NCI-H446 treated with DMSO at 0.1 percent for 48 hours (cell line): ENCODE results near the gene DDX19B.
"Not testable (repeated sequence)": the region's sequence is repeated elsewhere in the genome, so short reads cannot be mapped to it uniquely, and the experiment has no call there.

ENCODE experiments used
- DNase-seq: peaks from one replicate; lab custom pipeline; 2025; lab: John Stamatoyannopoulos, UW

Gene DDX19B

DNA sequence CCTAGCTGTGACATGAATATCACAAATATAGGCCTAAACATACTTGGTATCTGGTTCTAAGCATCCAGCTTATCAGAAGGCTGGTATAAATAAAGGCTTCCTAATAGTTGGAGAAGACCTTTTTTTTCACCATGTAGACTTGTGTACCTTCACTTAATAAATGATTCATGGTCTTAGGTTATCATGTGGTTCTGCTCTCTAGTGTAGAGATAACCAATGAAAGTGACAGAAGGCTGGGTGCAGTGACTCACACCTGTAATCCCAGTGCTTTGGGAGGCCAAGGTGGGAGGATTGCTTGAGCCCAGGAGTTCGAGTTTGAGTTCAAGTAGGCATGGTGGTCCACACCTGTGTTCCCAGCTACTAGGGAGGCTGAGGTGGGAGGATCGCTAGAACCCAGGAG is 50.8 kb downstream of the DDX19B start:
- no peak for DNase-seq

DNA sequence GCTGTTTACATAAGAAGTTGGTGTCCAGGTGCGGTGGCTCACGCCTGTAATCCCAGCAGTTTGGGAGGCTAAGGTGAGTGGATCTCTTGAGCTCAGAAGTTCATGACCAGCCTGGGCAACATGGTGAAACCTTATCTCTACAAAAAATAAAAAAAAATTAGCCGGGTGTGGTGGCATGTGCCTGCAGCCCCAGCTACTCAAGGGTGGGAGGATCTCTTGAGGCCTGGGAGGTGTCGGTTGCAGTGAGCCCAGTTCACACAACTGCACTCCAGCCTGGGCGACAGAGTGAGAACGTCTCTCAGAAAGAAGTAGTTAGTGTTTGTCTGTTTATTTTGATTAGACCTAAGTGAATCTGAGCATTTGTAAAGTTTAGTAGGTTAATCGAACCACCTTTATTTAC is 60.6 kb downstream of the DDX19B start:
- no peak for DNase-seq

DNA sequence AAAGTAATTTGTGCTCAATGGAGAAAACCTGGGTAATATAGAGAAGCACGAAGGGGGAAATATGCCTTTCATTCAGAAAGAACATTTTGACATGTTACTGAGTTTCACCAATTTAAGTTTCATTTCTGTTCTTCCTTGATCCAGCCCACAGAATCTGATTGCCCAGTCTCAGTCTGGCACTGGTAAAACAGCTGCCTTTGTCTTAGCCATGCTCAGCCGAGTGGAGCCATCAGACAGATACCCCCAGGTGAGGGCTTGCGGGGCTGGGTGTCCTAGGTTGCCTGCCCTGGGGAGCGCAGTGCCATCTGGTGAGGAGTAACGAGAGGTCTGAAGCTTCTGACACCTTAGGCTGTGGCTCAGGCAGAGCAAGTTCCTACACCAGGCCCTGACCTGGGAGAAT is 65.4 kb downstream of the DDX19B start:
- DNase-seq = no peak

DNA sequence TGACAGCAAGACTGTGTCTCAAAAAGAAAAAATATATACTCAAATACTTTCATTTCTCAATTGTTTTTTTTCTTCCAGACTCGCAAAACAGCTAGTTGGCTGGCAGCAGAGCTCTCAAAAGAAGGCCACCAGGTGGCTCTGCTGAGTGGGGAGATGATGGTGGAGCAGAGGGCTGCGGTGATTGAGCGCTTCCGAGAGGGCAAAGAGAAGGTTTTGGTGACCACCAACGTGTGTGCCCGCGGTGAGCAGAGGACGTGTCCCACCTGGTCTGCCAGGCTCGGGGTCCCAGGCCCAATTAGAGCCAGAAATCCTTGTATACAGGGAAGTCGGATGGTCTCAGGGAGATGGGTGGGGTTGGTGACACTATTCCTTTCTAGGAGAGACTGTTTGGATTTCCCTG is 71.2 kb downstream of the DDX19B start:
- not testable (repeated sequence) for DNase-seq

DNA sequence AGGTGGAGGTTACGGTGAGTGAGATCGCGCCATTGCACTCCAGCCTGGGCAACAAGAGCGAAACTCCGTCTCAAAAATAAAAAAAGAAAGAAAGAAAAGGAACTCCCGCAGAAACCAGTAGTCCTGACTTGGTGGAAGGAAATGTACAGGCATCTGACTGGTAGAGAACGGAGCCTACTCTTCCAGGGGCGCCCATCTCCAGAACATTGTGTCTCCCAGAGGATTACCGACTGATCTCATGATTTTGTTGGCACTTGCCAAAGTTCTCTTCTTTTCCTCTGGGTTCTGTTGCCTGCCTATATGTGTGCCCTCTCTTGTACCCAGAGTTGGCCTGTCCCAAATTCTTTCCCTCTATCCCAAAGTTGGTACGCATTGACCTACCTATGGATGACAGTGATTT is 71.9 kb downstream of the DDX19B start:
- DNase-seq = no peak

DNA sequence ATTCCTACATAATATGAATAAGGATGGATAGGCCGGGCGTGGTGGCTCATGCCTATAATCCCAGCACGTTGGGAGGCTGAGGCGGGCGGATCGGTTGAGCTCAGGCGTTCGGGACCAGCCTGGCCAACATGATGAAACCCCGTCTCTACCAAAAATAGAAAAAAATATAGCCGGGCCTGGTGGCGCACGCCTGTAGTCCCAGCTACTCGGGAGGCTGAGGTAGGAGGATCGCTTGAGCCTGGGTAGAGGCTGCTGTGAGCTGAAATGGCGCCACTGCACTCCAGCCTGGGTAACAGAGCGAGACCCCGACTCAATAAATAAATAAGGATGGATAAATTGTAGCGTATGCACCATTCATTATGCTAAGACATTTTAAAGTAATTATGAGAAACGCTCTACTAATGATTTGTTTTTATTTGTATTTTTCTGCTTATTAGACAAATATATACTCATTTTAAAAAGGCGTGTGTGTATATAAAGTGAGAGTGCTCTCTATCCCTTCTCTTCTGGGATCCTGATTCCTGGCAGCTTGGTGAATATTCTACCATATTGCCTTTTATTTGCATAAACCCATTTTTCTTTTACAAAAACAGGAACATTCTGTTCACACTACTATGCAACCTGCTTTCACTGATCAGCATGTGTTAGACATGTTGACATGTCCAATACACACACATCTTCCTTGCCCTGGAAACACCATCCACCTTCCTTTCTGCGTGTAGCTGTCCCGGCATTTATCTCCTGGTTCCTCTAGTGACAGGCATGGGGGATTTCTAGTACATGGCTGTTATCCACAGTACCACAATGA is 74.1 kb downstream of the DDX19B start:
- DNase-seq = no peak

DNA sequence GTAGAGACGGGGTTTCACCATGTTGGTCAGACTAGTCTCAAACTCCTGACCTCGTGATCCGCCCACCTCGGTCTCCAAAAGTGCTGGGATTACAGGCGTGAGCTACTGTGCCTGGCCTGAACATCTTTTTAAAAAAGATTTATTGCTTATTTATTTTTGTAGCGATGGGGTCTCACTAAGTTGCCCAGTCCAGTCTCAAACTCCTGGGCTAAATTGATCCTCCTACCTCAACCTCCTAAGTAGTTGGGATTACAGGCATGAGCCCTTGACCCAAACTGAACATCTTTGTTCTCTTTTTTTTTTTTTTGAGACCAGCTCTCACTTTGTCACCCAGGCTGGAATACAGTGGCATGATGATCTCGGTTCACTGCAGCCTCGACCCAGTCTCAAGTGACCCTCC is 75.2 kb downstream of the DDX19B start:
- no peak for DNase-seq

DNA sequence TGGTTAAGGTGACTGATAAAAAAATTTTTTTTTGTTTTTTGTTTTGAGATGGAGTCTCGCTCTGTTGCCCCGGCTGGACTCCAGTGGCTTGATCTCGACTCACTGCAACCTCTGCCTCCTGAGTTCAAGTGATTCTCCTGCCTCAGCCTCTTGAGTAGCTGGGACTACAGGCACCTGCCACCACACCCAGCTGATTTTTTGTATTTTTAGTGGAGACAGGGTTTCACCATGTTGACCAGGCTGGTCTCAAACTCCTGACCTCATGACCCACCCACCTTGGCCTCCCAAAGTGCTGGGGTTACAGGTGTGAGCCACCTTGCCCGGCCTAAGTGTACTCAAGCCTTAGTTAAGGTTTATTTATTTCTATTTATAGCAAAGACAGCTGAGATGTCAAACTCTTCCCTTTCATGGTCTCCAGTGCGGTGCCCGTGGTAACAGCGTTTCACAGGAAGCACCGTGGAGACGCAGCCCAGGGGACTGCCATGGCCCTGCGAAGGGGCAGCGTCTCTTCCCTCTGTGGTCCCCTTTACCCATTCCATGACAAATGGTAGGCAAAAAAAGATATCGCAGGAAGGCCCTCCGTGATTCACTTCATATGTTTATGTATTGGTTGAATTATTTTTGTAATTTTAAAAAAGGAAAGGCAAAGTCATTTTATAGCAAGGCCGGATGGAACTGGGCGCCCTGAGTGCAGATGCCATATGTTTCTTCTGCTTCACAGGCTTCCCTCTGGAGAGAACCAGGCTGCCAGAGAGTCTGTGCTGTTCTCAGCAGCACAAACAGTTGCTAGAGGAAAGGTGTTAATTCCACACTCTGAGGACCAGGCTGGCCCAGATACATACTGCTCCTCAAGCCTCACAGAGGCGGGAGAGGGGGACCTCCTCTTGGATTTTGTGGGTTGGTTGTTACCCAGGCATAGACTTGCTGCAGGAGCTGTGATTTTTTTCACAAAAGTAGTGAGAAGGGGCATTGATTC is 76.9 kb downstream of the DDX19B start:
- DNase-seq = no peak

DNA sequence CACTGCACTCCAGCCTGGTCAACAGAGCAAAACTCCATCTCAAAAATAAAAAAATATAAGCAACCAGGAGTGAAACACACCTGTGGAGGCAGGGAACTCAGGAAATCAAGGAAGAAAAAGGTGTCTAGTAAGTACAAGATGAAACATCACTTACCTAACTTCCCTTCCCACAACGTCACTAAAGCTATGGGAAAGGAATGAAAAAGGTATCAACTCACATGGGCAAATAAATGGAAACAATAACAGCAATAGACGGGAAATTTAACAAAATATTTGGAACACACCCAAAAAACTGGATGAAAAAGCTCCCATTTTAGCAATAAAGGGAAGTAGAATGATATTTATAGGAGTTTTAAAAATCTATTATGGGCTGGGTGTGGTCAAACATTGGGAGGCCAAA is 78.8 kb downstream of the DDX19B start:
- DNase-seq = no peak

DNA sequence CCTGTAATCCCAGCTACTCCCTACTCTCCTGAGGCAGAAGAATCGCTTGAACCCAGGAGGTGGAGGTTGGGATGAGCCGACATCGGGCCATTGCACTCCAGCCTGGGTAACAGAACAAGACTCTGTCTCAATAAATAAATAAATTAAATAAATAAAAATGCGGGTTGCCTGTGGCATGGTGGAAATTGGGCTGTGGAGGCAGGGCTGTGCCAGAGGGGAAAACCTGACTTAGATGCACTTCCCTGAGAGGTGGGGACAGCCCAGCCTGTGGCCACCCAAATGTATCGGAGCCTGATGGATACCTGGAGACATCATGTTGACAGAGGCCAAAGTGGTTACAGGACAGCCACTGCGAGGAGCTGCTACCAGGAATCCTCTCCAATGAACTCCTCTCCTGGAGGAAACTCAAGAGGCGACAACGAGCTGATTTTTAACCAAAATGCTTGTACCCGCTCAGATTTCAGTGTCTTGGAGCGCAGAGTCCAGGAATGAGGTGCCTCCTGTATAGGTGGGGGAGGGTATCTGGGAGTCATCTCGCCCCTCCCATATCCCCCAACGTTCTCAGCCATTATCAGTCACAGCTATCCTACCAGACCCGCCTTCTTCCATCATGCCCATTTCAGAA is 80.0 kb downstream of the DDX19B start:
- no peak for DNase-seq

DNA sequence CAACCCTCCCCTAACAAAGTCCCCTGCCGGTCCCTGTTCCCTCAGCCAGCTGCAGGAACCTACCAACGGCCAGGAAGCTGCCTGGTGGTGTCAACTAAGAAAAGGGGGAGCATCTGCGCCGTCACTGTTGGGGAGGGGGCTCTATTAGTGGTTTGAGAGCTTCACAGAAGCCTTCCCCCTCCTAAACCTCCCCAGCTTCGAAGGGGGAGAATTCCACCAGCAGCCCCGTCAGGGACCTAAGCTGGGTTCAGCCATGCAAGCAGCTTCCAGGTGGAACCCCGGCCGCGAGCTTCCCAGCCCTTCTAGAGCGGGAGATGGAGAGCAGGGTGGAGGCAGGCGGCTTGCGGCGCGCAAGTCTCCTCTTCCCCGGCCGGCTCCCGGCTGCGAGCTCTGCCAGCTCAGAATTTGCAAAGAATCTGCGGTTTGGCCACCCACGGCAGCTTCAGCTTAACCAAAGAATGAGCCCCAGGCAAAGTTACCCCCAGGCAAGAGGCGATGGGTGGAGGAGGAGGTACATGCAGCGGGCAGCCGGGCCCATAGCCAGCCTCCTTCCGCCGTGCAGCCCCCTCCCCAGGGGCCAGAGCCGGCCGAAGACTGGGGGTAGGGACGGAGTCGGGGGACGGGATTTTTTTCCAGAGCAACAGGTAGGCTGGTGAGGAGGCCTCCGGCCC is 81.4 kb downstream of the DDX19B start:
- no peak for DNase-seq

DNA sequence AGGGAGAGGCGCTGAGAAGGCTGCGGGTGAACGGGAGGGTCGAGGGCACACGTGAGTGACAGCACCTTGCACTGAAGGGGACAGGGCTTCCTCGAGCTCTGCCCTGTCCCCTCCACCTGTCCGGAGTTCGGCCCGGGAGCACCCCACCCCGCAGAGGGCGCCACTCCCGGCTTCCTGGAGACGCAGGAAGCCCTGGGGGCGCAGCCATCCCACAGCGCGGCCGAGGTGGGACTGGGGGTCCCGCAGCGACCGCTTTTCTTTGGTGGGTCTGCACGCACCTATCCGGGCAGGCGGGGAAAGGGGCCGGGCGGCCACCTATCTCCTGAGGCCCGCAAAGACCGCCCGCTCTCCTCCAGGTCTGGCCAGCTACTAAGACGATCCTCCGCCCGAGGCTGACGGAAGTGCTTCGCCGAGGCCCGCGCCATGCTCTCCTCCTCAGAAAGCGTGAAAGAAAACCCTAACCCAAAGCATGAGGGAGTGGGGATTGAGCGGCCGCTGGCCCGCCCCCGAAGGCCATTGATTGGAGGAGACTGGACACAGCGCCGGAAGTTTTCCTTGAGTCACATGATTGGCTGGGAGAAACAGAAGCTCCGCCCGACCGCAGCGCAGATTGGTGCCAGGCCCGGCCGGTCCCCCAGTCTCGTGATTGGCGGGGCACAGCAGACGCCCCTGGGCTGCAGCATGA is 82.1 kb downstream of the DDX19B start:
- peak; percentile 94 for DNase-seq

DNA sequence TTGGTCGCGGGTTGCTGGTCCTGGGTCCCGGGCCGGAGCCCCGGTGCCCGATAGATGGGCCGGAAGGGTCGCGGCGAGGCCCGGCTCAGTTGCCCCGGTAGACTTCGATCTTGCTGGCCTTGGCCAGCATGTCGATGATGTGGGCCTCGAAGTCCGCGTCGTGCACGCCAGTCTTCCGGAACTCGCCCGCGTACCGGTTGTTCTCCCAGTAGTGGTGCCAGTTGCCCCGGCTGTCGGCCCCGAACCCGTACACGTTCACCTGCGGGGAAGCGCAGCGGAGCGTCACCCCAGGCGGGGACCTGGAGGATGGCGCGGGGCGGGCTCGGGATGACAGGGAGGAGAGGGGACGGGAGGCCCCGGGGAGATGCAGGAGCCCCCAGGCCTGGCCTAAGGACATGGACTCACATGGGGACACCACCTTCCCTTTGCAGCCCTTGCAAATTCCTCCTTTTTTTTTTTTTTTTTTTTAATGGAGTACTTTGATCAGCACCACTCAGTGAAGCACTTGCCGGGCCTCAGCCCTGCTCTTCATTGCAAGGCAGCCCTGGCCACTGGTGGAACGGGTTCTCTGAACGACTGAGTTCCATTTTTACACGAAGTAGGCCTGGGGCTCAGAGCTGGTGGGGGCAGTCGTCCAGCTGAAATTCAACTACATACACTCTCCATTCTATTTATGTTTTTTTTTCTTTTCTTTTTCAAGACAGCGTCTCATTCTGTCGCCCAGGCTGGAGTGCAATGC is 82.8 kb downstream of the DDX19B start:
- DNase-seq = no peak

DNA sequence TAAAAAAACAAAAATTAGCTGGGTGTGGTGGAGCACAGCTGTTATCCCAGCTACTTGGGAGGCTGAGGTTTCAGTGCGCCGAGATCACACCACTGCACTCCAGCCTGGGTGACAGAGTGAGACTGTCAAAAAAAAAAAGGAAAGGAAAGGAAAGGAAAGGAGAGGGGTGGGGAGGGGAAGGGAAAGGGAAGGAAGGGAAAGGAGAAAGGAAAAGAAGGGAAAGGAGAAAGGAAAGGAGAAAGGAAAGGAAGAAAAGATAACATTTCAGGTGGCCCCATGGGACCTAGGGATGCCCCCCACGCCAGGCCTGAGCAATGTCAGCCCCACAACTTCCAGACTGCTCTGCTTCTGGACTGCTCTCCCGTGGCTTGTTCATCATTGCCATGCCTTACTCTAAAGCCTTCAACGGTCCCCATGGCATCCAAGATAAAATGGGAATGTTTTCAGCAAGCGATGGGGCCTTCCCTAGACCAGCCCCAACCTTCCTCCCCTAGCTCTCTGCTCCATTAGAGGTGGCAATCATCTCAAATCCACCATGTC is 84.5 kb downstream of the DDX19B start:
- DNase-seq = no peak
